ENCODE data around the gene CHAC1. TPM values are rescaled to one million over a fixed set of nuclear protein-coding genes. Genes with fewer than 3 reads are reported as not detected.

The CHAC1 gene
- total RNA-seq, 3 donors from 2014 or later, result 0.32 to 11.9 (median 2.9) TPM

DNA sequence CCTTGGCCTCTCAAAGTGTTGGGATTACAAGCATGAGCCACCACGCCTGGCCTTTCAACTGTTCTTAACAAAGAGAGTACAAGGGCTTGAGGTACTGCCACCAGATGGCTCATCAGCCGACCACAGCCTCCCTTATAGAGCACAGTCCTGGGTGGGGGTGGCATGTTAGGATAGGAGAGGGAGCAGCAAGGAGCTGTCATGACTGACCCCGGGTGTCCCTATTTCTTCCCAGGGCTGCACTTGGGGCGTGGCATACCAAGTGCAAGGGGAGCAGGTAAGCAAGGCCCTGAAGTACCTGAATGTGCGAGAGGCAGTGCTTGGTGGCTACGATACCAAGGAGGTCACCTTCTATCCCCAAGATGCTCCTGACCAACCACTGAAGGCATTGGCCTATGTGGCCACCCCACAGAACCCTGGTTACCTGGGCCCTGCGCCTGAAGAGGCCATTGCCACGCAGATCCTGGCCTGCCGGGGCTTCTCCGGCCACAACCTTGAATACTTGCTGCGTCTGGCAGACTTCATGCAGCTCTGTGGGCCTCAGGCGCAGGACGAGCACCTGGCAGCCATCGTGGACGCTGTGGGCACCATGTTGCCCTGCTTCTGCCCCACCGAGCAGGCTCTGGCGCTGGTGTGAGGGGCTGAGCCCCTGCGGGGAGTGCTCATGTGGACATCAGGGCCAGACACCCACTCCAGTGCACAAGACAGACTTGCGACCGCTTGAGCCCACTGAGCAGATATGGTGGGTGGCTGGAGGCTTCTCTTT, 2.1 kb downstream of the CHAC1 start:
- H3K4me3 ChIP-seq, result no peak overlapping the region
- no peak overlapping the region for H3K27ac ChIP-seq
- intact Hi-C loops (cut with DNase I; ENCODE audit: low total_unique reads), result no loop called here
- no peaks in the 10 kb centered on the region for H3K36me3 ChIP-seq
- no peaks in the 10 kb centered on the region for H3K9me3 ChIP-seq
- no peaks in the 10 kb centered on the region for H3K4me1 ChIP-seq
- DNase-seq (ENCODE audit: low spot score in 2 of 2), result no peak
- H3K27me3 ChIP-seq, result no peaks in the 10 kb centered on the region
- TF ChIP-seq POLR2A (IDR thresholded peaks at IDR 0.05) (no peak), POLR2AphosphoS5 (IDR thresholded peaks at IDR 0.05) (no peak)

DNA sequence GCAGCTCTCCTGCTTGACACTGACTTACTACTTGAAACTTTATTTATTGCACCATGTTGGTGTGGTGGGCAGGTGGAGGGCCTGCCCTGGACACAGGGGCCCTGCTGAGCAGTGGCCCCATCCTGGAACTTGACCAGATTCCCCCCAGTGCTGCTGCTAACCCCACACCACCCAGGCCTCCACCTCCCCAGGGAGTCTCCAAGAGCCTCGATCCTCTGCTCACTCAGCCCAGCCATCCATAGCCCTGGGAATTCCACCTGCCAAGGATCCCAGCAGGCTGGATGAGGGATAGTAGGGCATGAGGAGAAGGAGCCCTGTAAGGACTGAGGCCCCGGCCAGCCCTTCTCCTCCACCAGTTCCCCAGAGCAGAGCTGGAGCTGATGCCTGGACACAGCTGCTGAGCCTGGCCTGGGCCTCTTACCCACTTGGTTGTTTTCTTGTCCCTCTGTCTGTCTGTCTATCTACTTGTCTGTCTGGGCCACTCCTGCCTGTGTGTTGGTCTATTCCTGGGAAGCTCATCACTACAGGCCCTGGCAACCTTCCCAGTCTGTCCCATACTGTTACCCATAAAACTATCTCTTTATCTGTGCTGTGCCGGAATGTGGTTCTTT, 2.8 kb downstream of the CHAC1 start:
- Histone ChIP-seq H3K4me3 (no peak overlapping the region), H3K27ac (peak overlapping the region in 1 of 2 donors; percentile 54), H3K4me1 (no peaks in the 10 kb centered on the region), H3K9me3 (no peaks in the 10 kb centered on the region), H3K27me3 (no peaks in the 10 kb centered on the region), H3K36me3 (no peaks in the 10 kb centered on the region)
- TF ChIP-seq POLR2AphosphoS5 (IDR thresholded peaks at IDR 0.05), result no peak
- no peak for TF ChIP-seq POLR2A (IDR thresholded peaks at IDR 0.05)
- TF ChIP-seq, protein P1, sequence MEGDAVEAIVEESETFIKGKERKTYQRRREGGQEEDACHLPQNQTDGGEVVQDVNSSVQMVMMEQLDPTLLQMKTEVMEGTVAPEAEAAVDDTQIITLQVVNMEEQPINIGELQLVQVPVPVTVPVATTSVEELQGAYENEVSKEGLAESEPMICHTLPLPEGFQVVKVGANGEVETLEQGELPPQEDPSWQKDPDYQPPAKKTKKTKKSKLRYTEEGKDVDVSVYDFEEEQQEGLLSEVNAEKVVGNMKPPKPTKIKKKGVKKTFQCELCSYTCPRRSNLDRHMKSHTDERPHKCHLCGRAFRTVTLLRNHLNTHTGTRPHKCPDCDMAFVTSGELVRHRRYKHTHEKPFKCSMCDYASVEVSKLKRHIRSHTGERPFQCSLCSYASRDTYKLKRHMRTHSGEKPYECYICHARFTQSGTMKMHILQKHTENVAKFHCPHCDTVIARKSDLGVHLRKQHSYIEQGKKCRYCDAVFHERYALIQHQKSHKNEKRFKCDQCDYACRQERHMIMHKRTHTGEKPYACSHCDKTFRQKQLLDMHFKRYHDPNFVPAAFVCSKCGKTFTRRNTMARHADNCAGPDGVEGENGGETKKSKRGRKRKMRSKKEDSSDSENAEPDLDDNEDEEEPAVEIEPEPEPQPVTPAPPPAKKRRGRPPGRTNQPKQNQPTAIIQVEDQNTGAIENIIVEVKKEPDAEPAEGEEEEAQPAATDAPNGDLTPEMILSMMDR (IDR thresholded peaks at IDR 0.05), result no peak
- no peak for DNase-seq (ENCODE audit: low spot score in 2 of 2)
- intact Hi-C loops (cut with DNase I; ENCODE audit: low total_unique reads), result no loop called here

DNA sequence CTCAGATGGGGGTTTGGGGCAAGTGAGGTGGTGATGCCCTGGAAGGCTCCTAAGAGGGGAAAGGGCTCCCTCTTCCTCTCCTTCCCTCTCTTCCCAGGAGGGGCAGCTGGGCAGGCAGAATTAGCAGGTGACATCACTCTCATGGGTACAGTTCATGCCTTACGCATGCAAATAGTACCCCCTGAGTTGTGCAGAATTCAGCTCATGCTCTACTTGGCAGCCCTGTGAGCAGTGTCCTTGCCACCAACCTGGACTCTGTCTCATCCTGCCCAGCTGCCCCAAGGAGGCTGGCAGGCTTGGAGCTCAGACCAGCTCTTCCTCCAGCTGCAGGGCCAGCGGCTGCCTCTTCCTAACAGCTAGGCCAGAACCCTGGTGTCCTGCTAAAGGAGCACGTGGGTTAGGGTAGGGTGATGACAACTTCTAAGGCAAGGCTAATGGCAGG, 3.3 kb downstream of the CHAC1 start:
- no peak overlapping the region for H3K4me3 ChIP-seq
- H3K9me3 ChIP-seq, result no peaks in the 10 kb centered on the region
- H3K27ac ChIP-seq, result peak overlapping the region; percentile 20 to 42
- intact Hi-C loops (cut with DNase I; ENCODE audit: low total_unique reads), result no loop called here
- H3K4me1 ChIP-seq, result no peaks in the 10 kb centered on the region
- TF ChIP-seq, protein P1 (IDR thresholded peaks at IDR 0.05), result no peak
- TF ChIP-seq POLR2AphosphoS5 (IDR thresholded peaks at IDR 0.05), result no peak
- no peak for TF ChIP-seq POLR2A (IDR thresholded peaks at IDR 0.05)
- H3K27me3 ChIP-seq, result no peaks in the 10 kb centered on the region
- no peak for DNase-seq (ENCODE audit: low spot score in 2 of 2)
- H3K36me3 ChIP-seq, result no peaks in the 10 kb centered on the region

DNA sequence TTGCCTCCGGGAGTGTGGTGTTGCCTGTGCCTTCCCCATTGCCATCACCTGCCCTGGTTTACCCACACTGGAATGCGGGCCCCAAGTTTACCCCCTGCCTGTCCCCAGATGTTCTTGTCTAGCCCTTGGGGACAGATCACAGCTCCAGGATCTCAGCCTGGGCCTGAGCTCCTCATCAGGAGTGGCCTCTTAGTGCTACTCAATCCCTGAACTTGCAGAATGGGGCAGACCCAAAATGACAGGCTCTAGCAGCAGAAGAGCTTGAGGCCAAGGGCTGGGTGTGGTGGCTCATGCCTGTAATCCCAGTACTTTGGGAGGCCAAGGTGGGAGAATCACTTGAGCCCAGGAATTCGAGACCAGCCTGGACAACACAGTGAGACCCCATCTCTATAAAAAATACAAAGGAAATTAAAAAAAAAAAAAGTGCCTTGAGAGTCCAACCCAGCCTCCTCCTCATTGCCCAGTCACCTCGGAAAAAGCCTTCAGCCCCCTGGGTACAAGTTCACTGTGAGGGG, 3.8 kb downstream of the CHAC1 start:
- TF ChIP-seq, protein P1 (IDR thresholded peaks at IDR 0.05), result no peak
- TF ChIP-seq POLR2AphosphoS5 (IDR thresholded peaks at IDR 0.05) (no peak), POLR2A (IDR thresholded peaks at IDR 0.05) (no peak)
- intact Hi-C loops (cut with DNase I; ENCODE audit: low total_unique reads), result no loop called here
- Histone ChIP-seq H3K27me3 (no peaks in the 10 kb centered on the region), H3K27ac (peak overlapping the region; percentile 20 to 42), H3K9me3 (no peaks in the 10 kb centered on the region), H3K4me3 (no peak overlapping the region), H3K36me3 (no peaks in the 10 kb centered on the region), H3K4me1 (no peaks in the 10 kb centered on the region)
- no peak for DNase-seq (ENCODE audit: low spot score in 2 of 2)

DNA sequence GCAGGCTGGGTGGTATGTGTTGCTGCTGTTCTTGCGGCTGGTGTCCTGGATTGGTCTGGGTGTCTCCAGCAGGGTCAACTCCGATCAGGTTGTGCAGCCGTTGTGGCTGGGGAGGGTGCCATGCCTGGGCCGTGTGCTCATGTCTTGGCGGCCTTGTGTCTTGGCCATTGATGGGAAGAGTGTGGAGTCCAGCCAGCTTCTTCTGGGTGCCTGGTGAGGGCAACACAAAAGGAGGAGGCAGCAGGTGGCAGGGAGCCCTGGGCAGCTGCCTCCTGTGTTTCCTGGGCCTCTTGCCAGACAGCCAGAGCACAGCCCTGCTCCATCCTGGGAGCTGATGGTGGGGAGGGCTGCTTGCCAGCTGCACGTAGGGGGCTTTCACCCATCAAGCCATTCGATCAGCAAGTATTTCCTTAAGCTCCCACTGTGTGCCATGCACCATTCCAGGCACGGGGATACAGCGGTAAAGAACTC, 4.3 kb downstream of the CHAC1 start:
- no peaks in the 10 kb centered on the region for H3K27me3 ChIP-seq
- peak; percentile 61 to 85 for DNase-seq (ENCODE audit: low spot score in 2 of 2)
- H3K4me1 ChIP-seq, result no peaks in the 10 kb centered on the region
- H3K4me3 ChIP-seq, result no peak overlapping the region
- intact Hi-C loops (cut with DNase I; ENCODE audit: low total_unique reads), result no loop called here
- no peaks in the 10 kb centered on the region for H3K36me3 ChIP-seq
- no peaks in the 10 kb centered on the region for H3K9me3 ChIP-seq
- no peak for TF ChIP-seq POLR2A (IDR thresholded peaks at IDR 0.05)
- TF ChIP-seq POLR2AphosphoS5 (IDR thresholded peaks at IDR 0.05), result no peak
- TF ChIP-seq, protein P1 (IDR thresholded peaks at IDR 0.05), result no peak
- peak overlapping the region; percentile 40 to 55 for H3K27ac ChIP-seq

Data from breast epithelium (tissue), 4 donors.